AG10803 (cell line): ENCODE data around the gene HBM.

Experiments used
- DNase-seq: peaks from one replicate; pipeline ENCODE4 v3.0.0; 2010; ENCODE audit warnings: low read depth
- H3K4me3 ChIP-seq: 2 replicates; pipeline ENCODE4 v1.5.1; 2011; ENCODE audit warnings: mild to moderate bottlenecking, low read length, control low read depth
- CTCF ChIP-seq: conservative IDR thresholded peaks from 2 replicates; pipeline ENCODE4 v1.5.1; 2011; ENCODE audit warnings: mild to moderate bottlenecking, low read length, control low read depth, inconsistent platforms

HBM gene

GRCh38 chr16:180101-180675 is 14.4 kb downstream of the HBM start, which contains the start of gene HBQ1:
TSS of gene HBQ1 (plus strand) at chr16:180459. CDS start at chr16:180487, 28 bp downstream.
- no peak for DNase-seq
- H3K4me3 ChIP-seq: peak within 1 kb of the TSS; percentile 40

GRCh38 chr16:180681-181564 is 15.1 kb downstream of the HBM start:
- TF ChIP-seq CTCF: peak; percentile 15; the same call in 1 of the 2 replicates
- DNase-seq: peak; percentile 42
- H3K4me3 ChIP-seq: peak overlapping the region; percentile 40

More at GRCh38 chr16:180101-180675, 14.4 kb downstream of the HBM start, which contains the start of gene HBQ1:
- TF ChIP-seq CTCF: no peak

- TF ChIP-seq CTCF: peak; percentile 67
- DNase-seq: peak; percentile 13
- H3K4me3 ChIP-seq: no peak overlapping the region
Observed at GRCh38 chr16:181565-182021, 15.8 kb downstream of the HBM start.

- no peak for TF ChIP-seq CTCF
- no peak for DNase-seq
Observed at GRCh38 chr16:183005-183404, 17.2 kb downstream of the HBM start.

GRCh38 chr16:185213-185612 is 19.4 kb downstream of the HBM start:
- DNase-seq: no peak
- no peak overlapping the region for H3K4me3 ChIP-seq
- TF ChIP-seq CTCF: no peak

More at GRCh38 chr16:183005-183404, 17.2 kb downstream of the HBM start:
- H3K4me3 ChIP-seq: no peak overlapping the region

GRCh38 chr16:185691-186090 is 19.9 kb downstream of the HBM start:
- no peak for DNase-seq
- no peak overlapping the region for H3K4me3 ChIP-seq
- TF ChIP-seq CTCF: no peak
